Psoas muscle (tissue), 8 donors: Measurements from ENCODE around the gene LYRM9. TPM values are rescaled to one million over a fixed set of nuclear protein-coding genes. Genes with fewer than 3 reads are reported as not detected.

Source experiments
- ATAC-seq, 4 donors: fragments of 200-7000 bp; cut with Tn5 transposase; one replicate each; pipeline ENCODE4 v1.9.1; 2020; ENCODE audit warnings: moderate library complexity in 3 of 4, mild to moderate bottlenecking in 2 of 4
- DNase-seq, 2 donors: peaks; one replicate each; pipeline ENCODE4 v3.0.0-alpha.2; 2020
- H3K27ac ChIP-seq: fragments of 200-600 bp; one replicate; pipeline ENCODE4 v1.8.0; 2022
- H3K27me3 ChIP-seq, 3 donors: fragments of 200-600 bp in 1 of 3; one replicate each; pipeline versions ENCODE4 v1.6.1 to v1.8.0; 2013 to 2022; ENCODE audit warnings: low read length in 2 of 3, mild to moderate bottlenecking in 2 of 3, moderate library complexity in 1 of 3; ENCODE audit not compliant: insufficient read depth in 3 of 3
- H3K36me3 ChIP-seq, 2 donors: fragments of 200-600 bp in 1 of 2; one replicate each; pipeline versions ENCODE4 v1.6.1 to v1.8.0; 2013 to 2022; ENCODE audit warnings: low read depth in 1 of 2, mild to moderate bottlenecking in 1 of 2, moderate library complexity in 1 of 2; ENCODE audit not compliant: insufficient read depth in 1 of 2
- H3K4me1 ChIP-seq: fragments of 200-600 bp; one replicate; pipeline ENCODE4 v1.8.0; 2022
- H3K4me3 ChIP-seq: fragments of 200-600 bp; one replicate; pipeline ENCODE4 v1.8.0; 2022; ENCODE audit warnings: mild to moderate bottlenecking
- H3K9me3 ChIP-seq: fragments of 200-600 bp; one replicate; pipeline ENCODE4 v1.8.0; 2022
- WGBS, 3 donors: extraction: QIAGEN DNeasy Blood & Tissue Kit; methylation state at CpG; one replicate each; pipeline versions ENCODE4 v1.1.6 to v1.1.7; 2013; 5-methylcytosine and 5-hydroxymethylcytosine counted together
- intact Hi-C, 2 donors: fragments of 100-400 bp; cut with DNase I; formaldehyde crosslinking; loops; one replicate each; pipeline versions ENCODE4 v1.11.0 to v1.14.2; 2022
- polyA plus RNA-seq, 3 donors: library from polyadenylated mRNA; stranded (reverse); fragments of 200-250 nt; gene quantifications; one replicate each; pipeline ENCODE4 v1.2.3, GENCODE V29; 2013
- total RNA-seq, 4 donors: library from RNA; stranded (reverse); fragmentation: NEBNext Ultra II Directional in 2 of 4; extraction: Animal tissue kit (Norgen Biotek cat#: 25700) in 2 of 4; gene quantifications; one replicate each; pipeline versions ENCODE4 v1.2.1 to v1.2.4, GENCODE V29; 2021 to 2023
- TF ChIP-seq, protein P1 (sequence below): fragments of 200-600 bp; IDR thresholded peaks from one replicate; pipeline ENCODE4 v1.8.0; 2022; ENCODE audit warnings: antibody characterized with exemption
- donor health status: healthy with polysubstance abuse.
- donor health status: DM: no; HTN: no; CAD: no; lungs with moderate emphysema.
- donor health status: Bipolar disorder and iron deficiency.
- donor health status: healthy.
- donor health status: DM: yes; HTN: yes; CAD: no.
- donor health status: DM: no; HTN: no; CAD: no.
- donor health status: DM: no; HTN: no; CAD: no.
- donor health status: DM: yes; HTN: yes; CAD: no.

The LYRM9 gene
- total and polyA plus RNA-seq, 7 donors = 4.5 to 11.3 (median 5.8) TPM

DNA sequence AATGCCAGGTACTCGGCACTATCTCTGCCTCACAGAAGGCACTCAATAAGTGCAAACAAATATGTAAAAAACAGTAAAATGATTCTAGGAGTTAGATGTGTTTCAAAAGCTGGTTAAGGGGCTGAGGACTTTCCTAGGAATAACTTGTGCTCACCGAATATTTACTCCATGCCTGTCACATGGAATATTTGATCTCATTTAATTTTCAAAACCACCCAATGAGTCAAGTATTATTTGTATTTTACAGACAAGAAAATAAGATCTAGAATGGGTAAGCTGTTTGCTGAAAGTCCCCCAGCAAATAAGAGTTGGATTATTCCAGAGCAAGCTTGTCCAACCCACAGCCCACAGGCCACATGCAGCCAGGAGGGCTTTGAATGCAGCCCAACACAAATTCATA lies 34.6 kb upstream of the LYRM9 start:
- WGBS, 3 donors = 81 to 85% (median 83%) methylated on average over 2 of the region's 2 CpGs
- Histone ChIP-seq H3K27ac (no peak overlapping the region), H3K4me1 (no peaks in the 10 kb centered on the region), H3K9me3 (no peaks in the 10 kb centered on the region), H3K36me3 (no peaks in the 10 kb centered on the region), H3K4me3 (no peak overlapping the region), H3K27me3 (no peaks in the 10 kb centered on the region)
- TF ChIP-seq, protein P1, sequence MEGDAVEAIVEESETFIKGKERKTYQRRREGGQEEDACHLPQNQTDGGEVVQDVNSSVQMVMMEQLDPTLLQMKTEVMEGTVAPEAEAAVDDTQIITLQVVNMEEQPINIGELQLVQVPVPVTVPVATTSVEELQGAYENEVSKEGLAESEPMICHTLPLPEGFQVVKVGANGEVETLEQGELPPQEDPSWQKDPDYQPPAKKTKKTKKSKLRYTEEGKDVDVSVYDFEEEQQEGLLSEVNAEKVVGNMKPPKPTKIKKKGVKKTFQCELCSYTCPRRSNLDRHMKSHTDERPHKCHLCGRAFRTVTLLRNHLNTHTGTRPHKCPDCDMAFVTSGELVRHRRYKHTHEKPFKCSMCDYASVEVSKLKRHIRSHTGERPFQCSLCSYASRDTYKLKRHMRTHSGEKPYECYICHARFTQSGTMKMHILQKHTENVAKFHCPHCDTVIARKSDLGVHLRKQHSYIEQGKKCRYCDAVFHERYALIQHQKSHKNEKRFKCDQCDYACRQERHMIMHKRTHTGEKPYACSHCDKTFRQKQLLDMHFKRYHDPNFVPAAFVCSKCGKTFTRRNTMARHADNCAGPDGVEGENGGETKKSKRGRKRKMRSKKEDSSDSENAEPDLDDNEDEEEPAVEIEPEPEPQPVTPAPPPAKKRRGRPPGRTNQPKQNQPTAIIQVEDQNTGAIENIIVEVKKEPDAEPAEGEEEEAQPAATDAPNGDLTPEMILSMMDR = no peak
- intact Hi-C loops = no loop called here
- DNase-seq (no peak), ATAC-seq (no peak)

DNA sequence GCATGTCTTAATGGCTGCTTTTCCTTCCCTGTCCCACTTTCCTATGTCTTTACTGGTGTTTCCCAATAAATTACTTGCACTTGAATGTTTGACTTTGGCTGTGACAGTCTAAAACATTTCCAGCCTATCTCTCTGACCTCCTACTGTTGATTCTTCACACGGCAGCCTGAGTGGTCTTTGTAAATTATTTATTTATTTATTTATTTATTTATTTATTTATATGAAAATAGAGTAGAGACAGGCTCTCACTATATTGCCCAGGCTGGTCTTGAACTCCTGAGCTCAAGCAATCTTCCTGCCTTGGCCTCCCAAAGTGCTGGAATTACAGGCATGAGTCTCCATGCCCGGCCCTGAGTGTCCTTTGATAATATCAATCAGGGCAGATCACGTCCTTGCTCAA lies 28.4 kb upstream of the LYRM9 start:
- Histone ChIP-seq H3K27me3 (peaks cover 0 to 7% (median 0%) of the 10 kb centered on the region in 3 donors), H3K9me3 (no peaks in the 10 kb centered on the region), H3K27ac (no peak overlapping the region), H3K4me1 (no peaks in the 10 kb centered on the region), H3K4me3 (no peak overlapping the region), H3K36me3 (no peaks in the 10 kb centered on the region)
- intact Hi-C loops = no loop called here
- TF ChIP-seq, protein P1 = no peak
- ATAC-seq = no peak
- DNase-seq = no peak
- 74 to 81% (median 81%) methylated on average over 3 of the region's 3 CpGs for WGBS, 3 donors

DNA sequence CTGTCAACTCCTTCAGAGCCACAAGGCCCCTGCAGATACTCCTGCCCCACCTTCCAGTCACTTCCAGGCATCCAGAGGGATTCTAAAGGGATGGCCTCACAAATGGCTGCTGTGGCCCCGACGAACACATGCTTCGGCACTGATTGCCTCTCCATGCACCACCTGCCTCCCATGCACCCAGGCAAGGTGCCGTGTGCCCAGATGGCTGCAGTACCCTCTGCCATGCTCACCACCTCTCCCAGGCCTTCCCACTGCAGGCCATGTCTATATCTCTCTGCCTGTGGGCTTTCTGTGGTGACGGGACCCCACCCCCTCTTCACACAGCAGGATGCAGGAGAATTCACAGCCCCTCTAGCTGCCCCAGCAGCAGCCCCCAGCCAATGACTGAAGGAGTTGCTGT lies 27.9 kb upstream of the LYRM9 start:
- Histone ChIP-seq H3K4me1 (no peaks in the 10 kb centered on the region), H3K9me3 (no peaks in the 10 kb centered on the region), H3K4me3 (no peak overlapping the region), H3K36me3 (no peaks in the 10 kb centered on the region), H3K27me3 (peaks cover 0 to 9% (median 0%) of the 10 kb centered on the region in 3 donors), H3K27ac (no peak overlapping the region)
- intact Hi-C loops = no loop called here
- 84 to 88% (median 86%) methylated on average over 5 of the region's 5 CpGs for whole genome bisulfite sequencing, 3 donors
- ATAC-seq = no peak
- no peak for DNase-seq
- TF ChIP-seq, protein P1 = no peak

DNA sequence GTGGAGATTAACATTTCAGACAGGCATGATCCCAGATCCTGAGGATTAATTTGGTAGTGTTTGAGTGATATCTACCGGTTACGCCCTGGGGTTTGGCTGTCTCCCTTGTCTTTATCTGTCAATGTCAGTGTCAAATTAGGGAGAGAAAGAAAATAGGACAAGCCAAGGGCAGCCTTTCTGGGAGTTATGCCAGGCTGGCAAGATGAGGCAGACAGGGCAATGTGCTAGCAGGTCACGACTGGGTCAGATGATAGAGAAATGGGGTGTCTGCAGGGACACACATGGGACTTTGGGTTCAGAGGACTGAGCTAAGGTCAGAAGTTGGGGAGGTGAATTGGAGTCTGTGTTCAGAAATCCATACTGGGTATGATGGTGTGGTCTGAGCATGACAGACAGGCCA lies 27.4 kb upstream of the LYRM9 start:
- TF ChIP-seq, protein P1 = no peak
- ATAC-seq = no peak
- Histone ChIP-seq H3K36me3 (no peaks in the 10 kb centered on the region), H3K4me3 (no peak overlapping the region), H3K4me1 (no peaks in the 10 kb centered on the region), H3K27ac (no peak overlapping the region), H3K27me3 (peaks cover 0 to 9% (median 0%) of the 10 kb centered on the region in 3 donors), H3K9me3 (no peaks in the 10 kb centered on the region)
- no peak for DNase-seq
- intact Hi-C loops = no loop called here
- 60 to 82% (median 64%) methylated on average over 3 of the region's 3 CpGs for WGBS, 3 donors

DNA sequence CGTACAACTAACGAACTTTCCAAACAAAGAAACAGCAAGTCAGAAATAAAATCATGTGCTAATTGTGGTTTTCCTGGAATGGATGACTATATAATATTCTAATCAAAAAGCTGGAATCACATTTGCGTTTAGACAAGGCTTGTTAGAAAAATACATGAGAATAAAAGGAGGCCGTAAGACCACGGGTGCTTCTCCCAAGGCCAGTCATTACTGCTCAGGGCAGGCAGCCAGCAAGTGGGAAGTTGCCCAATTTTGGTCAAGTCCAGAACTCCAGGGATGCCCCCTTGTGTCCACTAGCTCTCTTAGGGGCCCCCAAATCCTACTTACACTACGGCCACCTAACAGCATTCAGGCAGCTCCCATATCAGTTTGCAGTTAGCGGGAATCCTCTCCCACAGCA lies 25.9 kb upstream of the LYRM9 start:
- DNase-seq (no peak), ATAC-seq (no peak)
- 56 to 60% (median 59%) methylated on average over 7 of the region's 7 CpGs for WGBS, 3 donors
- peaks cover 0 to 9% (median 0%) of the 10 kb centered on the region in 3 donors for H3K27me3 ChIP-seq
- TF ChIP-seq, protein P1 = no peak
- no peak overlapping the region for H3K27ac ChIP-seq
- no peaks in the 10 kb centered on the region for H3K4me1 ChIP-seq
- no peak overlapping the region for H3K4me3 ChIP-seq
- intact Hi-C loops = no loop called here
- H3K9me3 ChIP-seq = no peaks in the 10 kb centered on the region
- H3K36me3 ChIP-seq = no peaks in the 10 kb centered on the region
